Right lobe of liver (tissue), 6 donors: ENCODE data around the gene NEDD9. TPM values are rescaled to one million over a fixed set of nuclear protein-coding genes. Genes with fewer than 3 reads are reported as not detected.
A peak's percentile ranks its signal among the peaks of the same experiment; 100 is the strongest.

Experiments
- ATAC-seq, 4 donors: fragments of 200-7000 bp; cut with Tn5 transposase; one replicate each; pipeline ENCODE4 v1.9.1; 2020; ENCODE audit warnings: mild to moderate bottlenecking in 4 of 4, moderate library complexity in 4 of 4
- DNase-seq, 3 donors: peaks; one replicate each; pipeline ENCODE4 v3.0.0-alpha.2; 2020
- H3K27ac ChIP-seq, 3 donors: fragments of 200-600 bp; one replicate each; pipeline ENCODE4 v1.8.0; 2022
- H3K27me3 ChIP-seq, 2 donors: fragments of 200-600 bp; one replicate each; pipeline ENCODE4 v1.8.0; 2022
- H3K36me3 ChIP-seq, 4 donors: fragments of 200-600 bp; sonication (generic) in 1 of 4; one replicate each; pipeline versions ENCODE4 v1.5.1 to v1.8.0; 2017 to 2022; ENCODE audit warnings: control low read depth in 1 of 4
- H3K4me1 ChIP-seq, 4 donors: fragments of 200-600 bp; sonication (generic) in 1 of 4; one replicate each; pipeline versions ENCODE4 v1.5.1 to v1.8.0; 2017 to 2022; ENCODE audit warnings: control low read depth in 1 of 4
- H3K4me3 ChIP-seq, 3 donors: fragments of 200-600 bp; one replicate each; pipeline ENCODE4 v1.8.0; 2022
- H3K9me3 ChIP-seq, 4 donors: fragments of 200-600 bp; sonication (generic) in 1 of 4; one replicate each; pipeline versions ENCODE4 v1.5.1 to v1.8.0; 2017 to 2022; ENCODE audit warnings: control low read depth in 1 of 4
- POLR2A ChIP-seq: fragments of 450-650 bp; IDR thresholded peaks from one replicate; pipeline ENCODE4 v1.6.1; 2017; ENCODE audit warnings: antibody characterized with exemption, mild to moderate bottlenecking
- WGBS: methylation state at CpG from one replicate; pipeline ENCODE4 v1.1.6; 2018; ENCODE audit warnings: low coverage, low lambda C conversion rate; ENCODE audit not compliant: insufficient coverage; ENCODE audit errors: missing lambda C conversion rate; 5-methylcytosine and 5-hydroxymethylcytosine counted together
- intact Hi-C, 2 donors: fragments of 100-400 bp; cut with DNase I; formaldehyde crosslinking; loops; one replicate each; pipeline versions ENCODE4 v1.11.2 to v1.14.1; 2022
- total RNA-seq, 6 experiments: library from RNA; depleted of rRNA in 2 of 6; stranded (reverse); fragments of >200 nt in 2 of 6; fragmentation: NEBNext Ultra II Directional in 3 of 6; extraction: Animal tissue kit (Norgen Biotek cat#: 25700) in 3 of 6; gene quantifications; one replicate each; pipeline versions ENCODE4 v1.1.0 to v1.2.4, GENCODE V29; 2016 to 2023
- TF ChIP-seq, protein P1 (sequence below), 4 donors: fragments of 200-600 bp in 3 of 4; fragments of 450-650 bp in 1 of 4; IDR thresholded peaks; one replicate each; pipeline versions ENCODE4 v1.5.1 to v1.8.0; 2016 to 2022; ENCODE audit warnings: antibody characterized with exemption in 4 of 4, mild to moderate bottlenecking in 2 of 4
- donor health status: DM: no; HTN: yes; CAD: no.
- donor health status: DM: no; HTN: no; CAD: no.
- donor health status: DM: no; HTN: no; CAD: no.
- donor health status: DM: no; HTN: yes; CAD: no.
- donor health status: DM: no; HTN: yes; CAD: no.

NEDD9 gene
- total RNA-seq, 6 experiments from 2014 or later = 5.1 to 59.8 (median 26.2) TPM

- intact Hi-C loops = loop anchor here in 1 of 2 donors (5.0 kb wide), 1 partner anchor 152 kb away; no protein-coding TSS in a partner anchor
- Histone ChIP-seq H3K27ac (no peak overlapping the region), H3K9me3 (no peaks in the 10 kb centered on the region), H3K36me3 (no peaks in the 10 kb centered on the region), H3K4me3 (no peak overlapping the region), H3K27me3 (no peaks in the 10 kb centered on the region), H3K4me1 (peaks cover 0 to 14% (median 2%) of the 10 kb centered on the region in 4 donors)
- no peak for TF ChIP-seq POLR2A
- TF ChIP-seq, protein P1, sequence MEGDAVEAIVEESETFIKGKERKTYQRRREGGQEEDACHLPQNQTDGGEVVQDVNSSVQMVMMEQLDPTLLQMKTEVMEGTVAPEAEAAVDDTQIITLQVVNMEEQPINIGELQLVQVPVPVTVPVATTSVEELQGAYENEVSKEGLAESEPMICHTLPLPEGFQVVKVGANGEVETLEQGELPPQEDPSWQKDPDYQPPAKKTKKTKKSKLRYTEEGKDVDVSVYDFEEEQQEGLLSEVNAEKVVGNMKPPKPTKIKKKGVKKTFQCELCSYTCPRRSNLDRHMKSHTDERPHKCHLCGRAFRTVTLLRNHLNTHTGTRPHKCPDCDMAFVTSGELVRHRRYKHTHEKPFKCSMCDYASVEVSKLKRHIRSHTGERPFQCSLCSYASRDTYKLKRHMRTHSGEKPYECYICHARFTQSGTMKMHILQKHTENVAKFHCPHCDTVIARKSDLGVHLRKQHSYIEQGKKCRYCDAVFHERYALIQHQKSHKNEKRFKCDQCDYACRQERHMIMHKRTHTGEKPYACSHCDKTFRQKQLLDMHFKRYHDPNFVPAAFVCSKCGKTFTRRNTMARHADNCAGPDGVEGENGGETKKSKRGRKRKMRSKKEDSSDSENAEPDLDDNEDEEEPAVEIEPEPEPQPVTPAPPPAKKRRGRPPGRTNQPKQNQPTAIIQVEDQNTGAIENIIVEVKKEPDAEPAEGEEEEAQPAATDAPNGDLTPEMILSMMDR (IDR thresholded peaks at IDR 0.05) = no peak
- WGBS = 11% methylated on average over 4 of the region's 4 CpGs
- DNase-seq (peak in 1 of 3 donors; percentile 33), ATAC-seq (peak; percentile 86 to 91 (median 89))
Observed at GRCh38 chr6:11275598-11275997, 43.1 kb upstream of the NEDD9 start.

GRCh38 chr6:11273406-11274065 is 41.1 kb upstream of the NEDD9 start:
- ATAC-seq = no peak
- Histone ChIP-seq H3K4me1 (peaks cover 0 to 24% (median 10%) of the 10 kb centered on the region in 4 donors), H3K4me3 (no peak overlapping the region), H3K27ac (no peak overlapping the region), H3K9me3 (no peaks in the 10 kb centered on the region), H3K27me3 (no peaks in the 10 kb centered on the region), H3K36me3 (no peaks in the 10 kb centered on the region)
- intact Hi-C loops = no loop called here
- TF ChIP-seq POLR2A = no peak
- TF ChIP-seq, protein P1 (IDR thresholded peaks at IDR 0.05) = no peak
- 95% methylated on average over 19 of the region's 19 CpGs for WGBS
- no peak for DNase-seq

DNA sequence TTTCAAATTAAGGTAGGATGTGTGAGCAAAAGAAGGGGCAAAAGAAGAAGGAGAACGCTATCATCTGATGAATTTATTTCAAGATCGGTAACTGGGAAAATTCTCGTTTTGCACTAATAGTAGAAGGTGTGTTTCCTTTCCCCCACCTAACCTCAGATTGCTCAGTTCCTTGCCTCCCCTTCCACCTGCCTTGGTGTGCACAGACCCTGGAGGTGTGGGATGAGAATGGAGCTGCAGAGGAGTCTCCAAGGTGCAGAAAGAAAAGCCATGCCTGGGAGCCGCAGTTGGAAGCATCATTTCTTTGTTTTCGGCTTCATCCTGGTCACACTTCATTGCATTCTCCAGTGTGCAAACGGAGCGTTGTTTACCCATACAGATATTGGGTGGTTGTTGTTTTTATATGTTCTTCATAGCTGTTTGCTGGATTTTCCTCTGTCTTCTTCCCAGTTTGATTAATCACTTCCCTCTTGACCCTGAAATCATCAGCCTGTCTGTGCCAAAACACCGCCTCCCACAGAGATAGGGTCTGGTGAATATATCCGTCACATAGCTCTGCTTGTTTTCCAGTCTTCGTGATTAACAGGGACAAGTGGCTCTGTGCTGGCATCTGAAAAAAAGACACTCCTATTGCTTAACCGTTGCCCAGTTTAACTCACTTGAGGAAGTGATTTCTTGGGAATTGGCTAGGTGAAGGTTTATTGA is 40.2 kb upstream of the NEDD9 start:
- Histone ChIP-seq H3K27me3 (no peaks in the 10 kb centered on the region), H3K4me3 (no peak overlapping the region), H3K27ac (no peak overlapping the region), H3K4me1 (peaks cover 0 to 24% (median 10%) of the 10 kb centered on the region in 4 donors), H3K9me3 (no peaks in the 10 kb centered on the region), H3K36me3 (no peaks in the 10 kb centered on the region)
- 73% methylated on average over 11 of the region's 11 CpGs for WGBS
- intact Hi-C loops = no loop called here
- DNase-seq (no peak), ATAC-seq (peak; percentile 8 to 59 (median 22))
- TF ChIP-seq, protein P1 (IDR thresholded peaks at IDR 0.05) = no peak
- no peak for TF ChIP-seq POLR2A

GRCh38 chr6:11271228-11272020 is 39.0 kb upstream of the NEDD9 start:
- H3K27ac ChIP-seq = no peak overlapping the region
- TF ChIP-seq, protein P1 (IDR thresholded peaks at IDR 0.05) = no peak
- TF ChIP-seq POLR2A = no peak
- intact Hi-C loops = no loop called here
- 80% methylated on average over 3 of the region's 4 CpGs for WGBS
- DNase-seq = no peak
- no peaks in the 10 kb centered on the region for H3K9me3 ChIP-seq
- H3K36me3 ChIP-seq = no peaks in the 10 kb centered on the region
- H3K27me3 ChIP-seq = no peaks in the 10 kb centered on the region
- H3K4me3 ChIP-seq = no peak overlapping the region
- no peak for ATAC-seq
- peaks cover 0 to 24% (median 10%) of the 10 kb centered on the region in 4 donors for H3K4me1 ChIP-seq
